ENCODE data around the gene CRABP2. TPM values are rescaled to one million over a fixed set of nuclear protein-coding genes. Genes with fewer than 3 reads are reported as not detected.
A peak's percentile ranks its signal among the peaks of the same experiment; 100 is the strongest.

The CRABP2 gene
- total RNA-seq, 1 donor from 2014 or later = 278 TPM

- Mint-ChIP-seq H3K36me3 (ENCODE audit: low read depth, unreplicated experiment) (peaks cover 24% of the 10 kb centered on the region), H3K9me3 (ENCODE audit: unreplicated experiment) (no peaks in the 10 kb centered on the region), H3K27me3 (ENCODE audit: low read depth, unreplicated experiment) (no peaks in the 10 kb centered on the region), H3K4me3 (ENCODE audit: unreplicated experiment) (no peak overlapping the region), H3K27ac (ENCODE audit: unreplicated experiment) (no peak overlapping the region), H3K4me1 (ENCODE audit: low read depth, unreplicated experiment) (peaks cover 69% of the 10 kb centered on the region)
- peaks cover 22% of the 10 kb centered on the region for H4K20me1 ChIP-seq (ENCODE audit: insufficient read depth, low read length)
- H3K4me3 ChIP-seq (ENCODE audit: insufficient read depth, low read depth, low read length) = no peak overlapping the region
- peaks cover 17% of the 10 kb centered on the region for H3K36me3 ChIP-seq (ENCODE audit: insufficient read depth, low read length)
- H2AFZ ChIP-seq (ENCODE audit: low read depth, low read length) = no peak overlapping the region
- no peak overlapping the region for H3K4me2 ChIP-seq (ENCODE audit: low read length)
- H3K27me3 ChIP-seq (ENCODE audit: insufficient read depth, low read length) = no peaks in the 10 kb centered on the region
- no peak for DNase-seq (ENCODE audit: low read depth)
- H3K9ac ChIP-seq (ENCODE audit: low read length) = no peak overlapping the region
- no peak overlapping the region for H3K27ac ChIP-seq (ENCODE audit: low read depth, low read length)
- FAIRE-seq = no peak
- H3K79me2 ChIP-seq (ENCODE audit: insufficient read depth, low read length) = peaks cover 14% of the 10 kb centered on the region
- no peak for TF ChIP-seq CTCF (IDR thresholded peaks at IDR 0.05; ENCODE audit: insufficient read depth, low read depth, low read length)
- TF ChIP-seq EZH2 (IDR thresholded peaks at IDR 0.05; ENCODE audit: insufficient read depth, low read length) = no peak
- H3K9me3 ChIP-seq (ENCODE audit: insufficient read depth, low read depth, low read length) = no peaks in the 10 kb centered on the region
- H3K4me1 ChIP-seq (ENCODE audit: insufficient read depth, low read length) = peaks cover 34% of the 10 kb centered on the region
Observed at GRCh38 chr1:156669794-156670193, 35.6 kb downstream of the CRABP2 start.

- Histone ChIP-seq H3K79me2 (ENCODE audit: insufficient read depth, low read length) (peaks cover 6% of the 10 kb centered on the region), H2AFZ (ENCODE audit: low read depth, low read length) (no peak overlapping the region), H3K4me3 (ENCODE audit: insufficient read depth, low read depth, low read length) (no peak overlapping the region), H4K20me1 (ENCODE audit: insufficient read depth, low read length) (peaks cover 19% of the 10 kb centered on the region), H3K9ac (ENCODE audit: low read length) (no peak overlapping the region), H3K4me2 (ENCODE audit: low read length) (no peak overlapping the region), H3K27ac (ENCODE audit: low read depth, low read length) (no peak overlapping the region), H3K4me1 (ENCODE audit: insufficient read depth, low read length) (peaks cover 34% of the 10 kb centered on the region), H3K9me3 (ENCODE audit: insufficient read depth, low read depth, low read length) (no peaks in the 10 kb centered on the region), H3K27me3 (ENCODE audit: insufficient read depth, low read length) (no peaks in the 10 kb centered on the region), H3K36me3 (ENCODE audit: insufficient read depth, low read length) (peaks cover 17% of the 10 kb centered on the region)
- TF ChIP-seq EZH2 (IDR thresholded peaks at IDR 0.05; ENCODE audit: insufficient read depth, low read length) (no peak), CTCF (IDR thresholded peaks at IDR 0.05; ENCODE audit: insufficient read depth, low read depth, low read length) (no peak)
- Mint-ChIP-seq H3K36me3 (ENCODE audit: low read depth, unreplicated experiment) (peaks cover 22% of the 10 kb centered on the region), H3K9me3 (ENCODE audit: unreplicated experiment) (no peaks in the 10 kb centered on the region), H3K27me3 (ENCODE audit: low read depth, unreplicated experiment) (no peaks in the 10 kb centered on the region), H3K4me1 (ENCODE audit: low read depth, unreplicated experiment) (peaks cover 71% of the 10 kb centered on the region), H3K27ac (ENCODE audit: unreplicated experiment) (peak overlapping the region; percentile 72), H3K4me3 (ENCODE audit: unreplicated experiment) (peak overlapping the region; percentile 8)
- FAIRE-seq (no peak), DNase-seq (ENCODE audit: low read depth) (no peak)
Observed at GRCh38 chr1:156668801-156669637, 36.4 kb downstream of the CRABP2 start.

Data from astrocyte (in vitro differentiated cells and primary cell).